HFF-Myc (cell line): ENCODE measurements around the gene WDR38.
A peak's percentile ranks its signal among the peaks of the same experiment; 100 is the strongest.

Experiments used
- DNase-seq: peaks from one replicate; pipeline ENCODE4 v3.0.0-alpha.2; 2011; ENCODE audit warnings: low read depth; ENCODE audit errors: extremely low read depth
- H3K4me3 ChIP-seq: replicated peaks from 2 replicates; pipeline ENCODE4 v1.5.1; 2011; ENCODE audit warnings: low read depth, mild to moderate bottlenecking, control low read depth, low read length
- CTCF ChIP-seq: IDR thresholded peaks from 2 replicates; pipeline ENCODE4 v1.5.1; 2012; ENCODE audit warnings: mild to moderate bottlenecking, low read depth, low read length, control low read depth; ENCODE audit errors: missing control alignments

Gene WDR38

GRCh38 chr9:124869466-124869985 is 16.3 kb downstream of the WDR38 start:
- TF ChIP-seq CTCF: no peak
- H3K4me3 ChIP-seq: peak overlapping the region; percentile 96
- DNase-seq: no peak

GRCh38 chr9:124869986-124870560 is 16.8 kb downstream of the WDR38 start:
- no peak for DNase-seq
- TF ChIP-seq CTCF: no peak
- H3K4me3 ChIP-seq: peak overlapping the region; percentile 96

- H3K4me3 ChIP-seq: peak overlapping the region; percentile 96
- DNase-seq: no peak
- no peak for TF ChIP-seq CTCF
Measured at GRCh38 chr9:124870723-124871122, 17.5 kb downstream of the WDR38 start.

- peak overlapping the region; percentile 96 for H3K4me3 ChIP-seq
- DNase-seq: no peak
- TF ChIP-seq CTCF: no peak
Measured at GRCh38 chr9:124871156-124871561, 17.9 kb downstream of the WDR38 start.

GRCh38 chr9:124873664-124874063 is 20.4 kb downstream of the WDR38 start:
- no peak overlapping the region for H3K4me3 ChIP-seq
- TF ChIP-seq CTCF: no peak
- DNase-seq: no peak

- TF ChIP-seq CTCF: no peak
- no peak for DNase-seq
- H3K4me3 ChIP-seq: no peak overlapping the region
Measured at GRCh38 chr9:124875501-124875900, 22.2 kb downstream of the WDR38 start.
